Measurements from ENCODE around the gene IER2.
"Not testable (repeated sequence)": the region's sequence is repeated elsewhere in the genome, so short reads cannot be mapped to it uniquely, and the experiment has no call there.

IER2 gene

GRCh38 chr19:13155472-13156359 lies 5.5 kb downstream of the IER2 start:
- peak overlapping the region; percentile 98 for H3K4me3 ChIP-seq (ENCODE audit: extremely low read depth, insufficient read depth, low read length, poor library complexity, severe bottlenecking)
- WGBS, 2 experiments (ENCODE audit: insufficient coverage in 2 of 2): 1% methylated on average over 22 to 33 of the region's 55 CpGs
- H3K27ac ChIP-seq (ENCODE audit: low read depth, low read length, severe bottlenecking): peak overlapping the region; percentile 98
- H3K36me3 ChIP-seq (ENCODE audit: control insufficient read depth, insufficient read depth, low read length): peaks cover 16% of the 10 kb centered on the region
- H3K9me3 ChIP-seq (ENCODE audit: control insufficient read depth, low read length): no peaks in the 10 kb centered on the region
- peaks cover 5% of the 10 kb centered on the region for H3K4me1 ChIP-seq (ENCODE audit: control insufficient read depth, insufficient read depth, low read length, poor library complexity, severe bottlenecking)

GRCh38 chr19:13159713-13160112 lies 9.5 kb downstream of the IER2 start:
- 89 to 100% methylated on average over 1 of the region's 3 CpGs for WGBS, 2 experiments (ENCODE audit: insufficient coverage in 2 of 2)
- H3K9me3 ChIP-seq (ENCODE audit: control insufficient read depth, low read length): no peaks in the 10 kb centered on the region
- H3K36me3 ChIP-seq (ENCODE audit: control insufficient read depth, insufficient read depth, low read length): peaks cover under 1% of the 10 kb centered on the region
- H3K4me3 ChIP-seq (ENCODE audit: extremely low read depth, insufficient read depth, low read length, poor library complexity, severe bottlenecking): no peak overlapping the region
- no peak overlapping the region for H3K27ac ChIP-seq (ENCODE audit: low read depth, low read length, severe bottlenecking)
- peaks cover 20% of the 10 kb centered on the region for H3K4me1 ChIP-seq (ENCODE audit: control insufficient read depth, insufficient read depth, low read length, poor library complexity, severe bottlenecking)

- WGBS, 2 experiments (ENCODE audit: insufficient coverage in 2 of 2): 100% methylated on average over 1 of the region's 1 CpG
- no peaks in the 10 kb centered on the region for H3K36me3 ChIP-seq (ENCODE audit: control insufficient read depth, insufficient read depth, low read length)
- peaks cover 28% of the 10 kb centered on the region for H3K4me1 ChIP-seq (ENCODE audit: control insufficient read depth, insufficient read depth, low read length, poor library complexity, severe bottlenecking)
- no peaks in the 10 kb centered on the region for H3K9me3 ChIP-seq (ENCODE audit: control insufficient read depth, low read length)
- no peak overlapping the region for H3K27ac ChIP-seq (ENCODE audit: low read depth, low read length, severe bottlenecking)
- H3K4me3 ChIP-seq (ENCODE audit: extremely low read depth, insufficient read depth, low read length, poor library complexity, severe bottlenecking): no peak overlapping the region
Measured at GRCh38 chr19:13160557-13160956, 10.3 kb downstream of the IER2 start.

GRCh38 chr19:13162724-13163608 lies 12.8 kb downstream of the IER2 start:
- peak overlapping the region; percentile 98 for H3K27ac ChIP-seq (ENCODE audit: low read depth, low read length, severe bottlenecking)
- H3K4me1 ChIP-seq (ENCODE audit: control insufficient read depth, insufficient read depth, low read length, poor library complexity, severe bottlenecking): peaks cover 35% of the 10 kb centered on the region
- WGBS, 2 experiments (ENCODE audit: insufficient coverage in 2 of 2): 2 to 3% methylated on average over 35 to 55 of the region's 58 CpGs
- no peaks in the 10 kb centered on the region for H3K9me3 ChIP-seq (ENCODE audit: control insufficient read depth, low read length)
- H3K36me3 ChIP-seq (ENCODE audit: control insufficient read depth, insufficient read depth, low read length): no peaks in the 10 kb centered on the region
- H3K4me3 ChIP-seq (ENCODE audit: extremely low read depth, insufficient read depth, low read length, poor library complexity, severe bottlenecking): peak overlapping the region; percentile 32

GRCh38 chr19:13163609-13164342 lies 13.6 kb downstream of the IER2 start:
- Histone ChIP-seq H3K9me3 (ENCODE audit: control insufficient read depth, low read length) (no peaks in the 10 kb centered on the region), H3K36me3 (ENCODE audit: control insufficient read depth, insufficient read depth, low read length) (no peaks in the 10 kb centered on the region), H3K27ac (ENCODE audit: low read depth, low read length, severe bottlenecking) (peak overlapping the region; percentile 98), H3K4me1 (ENCODE audit: control insufficient read depth, insufficient read depth, low read length, poor library complexity, severe bottlenecking) (peaks cover 35% of the 10 kb centered on the region), H3K4me3 (ENCODE audit: extremely low read depth, insufficient read depth, low read length, poor library complexity, severe bottlenecking) (peak overlapping the region; percentile 32)
- 1 to 2% methylated on average over 14 to 19 of the region's 20 CpGs for WGBS, 2 experiments (ENCODE audit: insufficient coverage in 2 of 2)

- Histone ChIP-seq H3K27ac (ENCODE audit: low read depth, low read length, severe bottlenecking) (peak overlapping the region; percentile 98), H3K36me3 (ENCODE audit: control insufficient read depth, insufficient read depth, low read length) (no peaks in the 10 kb centered on the region), H3K4me3 (ENCODE audit: extremely low read depth, insufficient read depth, low read length, poor library complexity, severe bottlenecking) (peak overlapping the region; percentile 32), H3K9me3 (ENCODE audit: control insufficient read depth, low read length) (no peaks in the 10 kb centered on the region), H3K4me1 (ENCODE audit: control insufficient read depth, insufficient read depth, low read length, poor library complexity, severe bottlenecking) (peaks cover 37% of the 10 kb centered on the region)
- WGBS, 2 experiments (ENCODE audit: insufficient coverage in 2 of 2): 4% methylated on average over 16 of the region's 19 CpGs
Measured at GRCh38 chr19:13164343-13165161, 14.3 kb downstream of the IER2 start.

GRCh38 chr19:13165162-13165997 lies 15.2 kb downstream of the IER2 start:
- Histone ChIP-seq H3K9me3 (ENCODE audit: control insufficient read depth, low read length) (no peaks in the 10 kb centered on the region), H3K36me3 (ENCODE audit: control insufficient read depth, insufficient read depth, low read length) (no peaks in the 10 kb centered on the region), H3K4me1 (ENCODE audit: control insufficient read depth, insufficient read depth, low read length, poor library complexity, severe bottlenecking) (peaks cover 45% of the 10 kb centered on the region), H3K27ac (ENCODE audit: low read depth, low read length, severe bottlenecking) (peak overlapping the region; percentile 98), H3K4me3 (ENCODE audit: extremely low read depth, insufficient read depth, low read length, poor library complexity, severe bottlenecking) (no peak overlapping the region)
- WGBS, 2 experiments (ENCODE audit: insufficient coverage in 2 of 2): 71 to 73% methylated on average over 17 to 19 of the region's 19 CpGs

GRCh38 chr19:13166151-13166550 lies 15.9 kb downstream of the IER2 start:
- H3K9me3 ChIP-seq (ENCODE audit: control insufficient read depth, low read length); H3K27ac ChIP-seq (ENCODE audit: low read depth, low read length, severe bottlenecking); H3K4me3 ChIP-seq (ENCODE audit: extremely low read depth, insufficient read depth, low read length, poor library complexity, severe bottlenecking); H3K36me3 ChIP-seq (ENCODE audit: control insufficient read depth, insufficient read depth, low read length): not testable (repeated sequence)
- peaks cover 45% of the 10 kb centered on the region for H3K4me1 ChIP-seq (ENCODE audit: control insufficient read depth, insufficient read depth, low read length, poor library complexity, severe bottlenecking)
- WGBS, 2 experiments (ENCODE audit: insufficient coverage in 2 of 2): 82 to 90% methylated on average over 3 of the region's 3 CpGs

- no peak overlapping the region for H3K27ac ChIP-seq (ENCODE audit: low read depth, low read length, severe bottlenecking)
- H3K4me3 ChIP-seq (ENCODE audit: extremely low read depth, insufficient read depth, low read length, poor library complexity, severe bottlenecking): no peak overlapping the region
- H3K4me1 ChIP-seq (ENCODE audit: control insufficient read depth, insufficient read depth, low read length, poor library complexity, severe bottlenecking): peaks cover 37% of the 10 kb centered on the region
- H3K36me3 ChIP-seq (ENCODE audit: control insufficient read depth, insufficient read depth, low read length): no peaks in the 10 kb centered on the region
- H3K9me3 ChIP-seq (ENCODE audit: control insufficient read depth, low read length): no peaks in the 10 kb centered on the region
- 85 to 87% methylated on average over 3 to 4 of the region's 5 CpGs for WGBS, 2 experiments (ENCODE audit: insufficient coverage in 2 of 2)
Measured at GRCh38 chr19:13169769-13170168, 19.6 kb downstream of the IER2 start.

Measured in mesodermal cell (in vitro differentiated cells).